GM12892 (cell line): ENCODE measurements around the gene PDE8B.

Experiments
- POLR2AphosphoS5 ChIP-seq: IDR thresholded peaks from 2 replicates; pipeline ENCODE4 v1.6.1; 2011; ENCODE audit warnings: low read depth, low read length, control low read depth
- TAF1 ChIP-seq: IDR thresholded peaks from 2 replicates; pipeline ENCODE4 v1.6.1; 2011; ENCODE audit warnings: low read depth, mild to moderate bottlenecking, control low read depth, low read length, borderline replicate concordance

- TF ChIP-seq POLR2AphosphoS5 (no peak), TAF1 (no peak)
Measured at GRCh38 chr5:77333451-77334123, 123.1 kb downstream of the PDE8B start.
